GM08714 (cell line): Measurements from ENCODE around the gene EGR2.
"Not testable (repeated sequence)": the region's sequence is repeated elsewhere in the genome, so short reads cannot be mapped to it uniquely, and the experiment has no call there.

Experiments
- H3K4me3 ChIP-seq: fragments of 200-500 bp; sonication (Bioruptor generic); 2 replicates; pipeline ENCODE4 v1.5.1; 2014; ENCODE audit warnings: mild to moderate bottlenecking, low read length, inconsistent platforms
- ZNF274 ChIP-seq: IDR thresholded peaks from 2 replicates; pipeline ENCODE4 v1.6.1; 2012; ENCODE audit warnings: mild to moderate bottlenecking, low read depth, low read length

The EGR2 gene

GRCh38 chr10:62794306-62794705 lies 21.9 kb downstream of the EGR2 start:
- TF ChIP-seq ZNF274: no peak
- H3K4me3 ChIP-seq: no peak overlapping the region

- no peak for TF ChIP-seq ZNF274
- no peak overlapping the region for H3K4me3 ChIP-seq
These were observed 23.9 kb downstream of the EGR2 start for GRCh38 chr10:62792261-62792660.

- no peak for TF ChIP-seq ZNF274
- no peak overlapping the region for H3K4me3 ChIP-seq
These were observed 25.6 kb downstream of the EGR2 start for GRCh38 chr10:62790571-62790970.

GRCh38 chr10:62790019-62790555 lies 26.1 kb downstream of the EGR2 start:
- H3K4me3 ChIP-seq: no peak overlapping the region
- TF ChIP-seq ZNF274: no peak

GRCh38 chr10:62788861-62789467 lies 27.2 kb downstream of the EGR2 start:
- no peak for TF ChIP-seq ZNF274
- H3K4me3 ChIP-seq: no peak overlapping the region

- H3K4me3 ChIP-seq: not testable (repeated sequence)
These were observed 27.9 kb downstream of the EGR2 start for GRCh38 chr10:62788285-62788684.

GRCh38 chr10:62784537-62784936 lies 31.6 kb downstream of the EGR2 start:
- not testable (repeated sequence) for H3K4me3 ChIP-seq

DNA sequence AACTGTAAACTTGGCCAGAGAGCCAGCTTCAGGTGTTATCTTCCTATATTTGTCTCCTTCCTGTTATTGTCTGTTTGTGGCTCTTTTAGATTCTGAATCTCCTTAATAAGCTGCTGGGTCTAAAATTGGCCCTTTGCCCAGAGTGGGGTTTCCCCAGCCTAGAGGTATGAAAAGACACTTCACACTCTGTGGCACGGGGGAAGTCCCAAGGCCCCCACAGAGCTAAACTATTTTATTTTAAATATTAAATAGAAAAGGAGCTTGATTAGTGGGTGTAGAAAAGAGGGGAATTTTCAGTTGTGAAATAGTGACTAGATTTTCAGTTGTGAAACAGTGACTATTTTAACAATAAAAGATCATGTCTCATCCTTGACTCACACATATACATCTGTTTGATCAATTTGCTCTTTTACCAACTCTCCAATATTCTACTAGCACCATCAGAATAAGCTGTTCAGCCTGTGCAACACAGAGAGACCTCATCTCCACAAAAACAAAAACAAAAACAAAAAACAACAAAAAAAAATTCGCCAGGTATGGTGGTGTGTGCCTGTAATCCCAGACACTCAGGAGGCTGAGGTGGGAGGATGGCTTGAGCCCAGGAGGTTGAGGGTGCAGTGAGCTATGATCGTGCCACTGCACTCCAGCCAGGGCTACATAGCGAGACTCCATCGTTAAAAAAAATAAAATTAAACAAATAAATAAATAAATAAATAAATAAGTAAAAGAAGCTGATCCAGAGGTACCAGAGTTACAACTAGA lies 36.5 kb downstream of the EGR2 start:
- TF ChIP-seq ZNF274: no peak

GRCh38 chr10:62778125-62778524 lies 38.0 kb downstream of the EGR2 start:
- H3K4me3 ChIP-seq: no peak overlapping the region

More for the DNA sequence above, 36.5 kb downstream of the EGR2 start:
- H3K4me3 ChIP-seq: no peak overlapping the region

DNA sequence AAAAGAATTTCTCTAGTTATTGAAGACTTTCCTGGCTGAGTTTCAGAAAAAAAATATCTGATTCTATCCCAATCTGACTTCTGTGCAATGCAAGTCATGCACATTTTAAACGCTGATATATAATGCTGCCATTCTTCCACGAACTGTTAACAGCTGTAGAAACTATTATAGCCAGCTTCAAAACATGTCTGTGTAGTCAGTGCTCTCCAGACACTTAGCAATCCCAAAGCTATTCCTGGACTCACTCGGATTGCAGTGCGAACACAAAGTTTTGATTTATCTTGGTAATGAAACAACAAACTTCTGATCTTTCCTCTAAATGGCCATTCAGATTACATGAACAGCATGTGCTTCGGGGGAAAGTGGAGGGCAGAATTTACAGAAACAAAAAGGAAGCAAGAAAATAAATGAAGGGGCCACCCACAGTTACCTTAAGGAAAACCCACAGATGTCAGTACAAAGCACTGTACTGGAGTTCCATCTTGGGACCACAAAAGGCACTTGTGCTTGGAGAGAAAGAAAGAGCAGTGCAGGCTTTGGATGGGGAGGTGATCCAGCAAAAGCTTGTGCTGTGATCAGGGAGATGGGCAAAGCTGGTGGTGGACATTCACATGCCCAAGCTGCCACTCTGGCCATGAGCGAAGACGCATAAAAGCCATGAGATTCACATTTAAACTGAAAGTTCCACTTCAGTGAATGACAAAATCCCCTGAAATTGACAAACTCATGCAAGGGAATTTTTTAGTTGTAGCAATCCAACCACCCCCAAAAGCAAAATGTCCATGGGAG lies 43.8 kb downstream of the EGR2 start:
- H3K4me3 ChIP-seq: peak overlapping the region; percentile 53; the same call in 1 of the 2 replicates
- no peak for TF ChIP-seq ZNF274

More at GRCh38 chr10:62778125-62778524, 38.0 kb downstream of the EGR2 start:
- TF ChIP-seq ZNF274: no peak

GRCh38 chr10:62769574-62770242 lies 46.5 kb downstream of the EGR2 start:
- no peak overlapping the region for H3K4me3 ChIP-seq
- TF ChIP-seq ZNF274: no peak

- no peak overlapping the region for H3K4me3 ChIP-seq
- TF ChIP-seq ZNF274: no peak
These were observed 49.8 kb downstream of the EGR2 start for GRCh38 chr10:62766386-62766785.

- no peak overlapping the region for H3K4me3 ChIP-seq
- TF ChIP-seq ZNF274: no peak
These were observed 50.4 kb downstream of the EGR2 start for GRCh38 chr10:62765726-62766125.

DNA sequence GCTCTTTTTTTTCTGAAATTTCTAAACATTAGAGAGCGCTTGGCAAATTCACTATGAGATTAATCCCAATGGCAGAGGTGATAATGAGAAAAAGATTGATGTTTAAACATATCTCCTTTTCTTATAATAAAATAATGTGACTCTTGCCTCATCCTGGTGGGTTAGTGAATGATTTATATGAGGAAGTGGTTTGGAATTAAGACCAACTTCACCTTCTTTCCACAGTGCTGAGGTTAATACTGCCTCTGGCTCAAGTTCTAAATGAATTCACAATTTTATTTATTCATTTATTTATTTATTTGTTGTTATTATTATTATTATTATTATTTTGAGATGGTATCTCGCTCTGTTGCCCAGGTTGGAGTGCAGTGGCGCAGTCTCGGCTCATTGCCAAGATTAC lies 52.2 kb downstream of the EGR2 start:
- H3K4me3 ChIP-seq: no peak overlapping the region
- no peak for TF ChIP-seq ZNF274

- no peak for TF ChIP-seq ZNF274
- H3K4me3 ChIP-seq: no peak overlapping the region
These were observed 53.0 kb downstream of the EGR2 start for GRCh38 chr10:62763155-62763554.
